GM19372 (cell line): ENCODE results near the gene LRRC71.

Experiments used
- ATAC-seq: cut with Tn5 transposase; IDR thresholded peaks from one replicate; pipeline ENCODE4 v1.9.1; 2021; ENCODE audit warnings: mild to moderate bottlenecking, low read depth, moderate library complexity; ENCODE audit not compliant: unreplicated experiment

LRRC71 gene

DNA sequence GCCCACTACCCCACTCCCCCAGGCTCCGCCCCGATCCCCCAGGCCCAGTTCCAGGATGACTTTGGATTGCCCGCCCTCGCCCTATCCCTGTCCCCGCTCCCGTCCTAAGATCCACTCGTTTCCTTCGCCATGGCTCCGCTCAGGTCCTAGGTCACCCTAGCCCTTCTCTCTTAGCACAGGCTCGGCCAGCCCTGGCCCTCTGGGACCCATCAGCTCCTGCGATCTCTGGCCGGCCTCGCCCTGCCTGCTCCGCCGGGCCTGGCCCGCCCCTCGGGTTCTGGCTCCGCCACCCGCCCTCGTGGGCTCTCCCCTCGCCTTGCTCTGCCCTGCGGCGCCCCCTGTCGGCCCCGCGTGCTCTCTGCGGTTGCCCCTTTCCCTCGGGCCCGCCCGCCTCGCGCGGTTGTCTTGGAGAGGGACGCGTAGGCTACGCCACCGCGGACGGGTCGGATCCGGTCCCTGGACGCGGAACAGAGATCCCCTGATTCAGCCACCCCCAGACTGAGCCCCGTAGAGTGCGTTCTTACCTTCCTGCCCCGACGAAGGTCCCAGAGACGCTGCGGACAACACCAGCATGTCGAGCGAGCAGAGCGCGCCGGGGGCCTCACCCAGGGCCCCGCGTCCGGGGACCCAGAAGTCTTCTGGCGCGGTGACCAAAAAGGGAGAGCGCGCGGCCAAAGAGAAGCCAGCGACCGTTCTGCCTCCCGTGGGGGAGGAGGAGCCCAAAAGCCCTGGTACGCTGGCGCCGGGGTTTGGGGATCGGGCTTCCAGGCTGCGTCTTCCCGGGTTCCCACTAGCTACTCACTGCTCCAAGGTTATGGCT lies at the start of gene LRRC71:
TSS of gene LRRC71 (plus strand) at position 400 of the 820 bp plus-strand sequence. CDS start at position 572, 172 bp downstream.
- ATAC-seq, result no peak

DNA sequence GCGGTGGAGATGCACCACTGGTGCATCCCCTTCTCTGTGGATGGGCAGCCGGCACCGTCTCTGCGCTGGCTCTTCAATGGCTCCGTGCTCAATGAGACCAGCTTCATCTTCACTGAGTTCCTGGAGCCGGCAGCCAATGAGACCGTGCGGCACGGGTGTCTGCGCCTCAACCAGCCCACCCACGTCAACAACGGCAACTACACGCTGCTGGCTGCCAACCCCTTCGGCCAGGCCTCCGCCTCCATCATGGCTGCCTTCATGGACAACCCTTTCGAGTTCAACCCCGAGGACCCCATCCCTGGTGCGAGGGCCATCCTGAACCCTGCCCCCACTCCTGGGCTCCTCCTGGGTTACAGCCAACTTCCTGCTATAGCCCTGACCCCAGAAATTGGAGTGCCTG lies 46.8 kb upstream of the LRRC71 start:
- no peak for ATAC-seq

DNA sequence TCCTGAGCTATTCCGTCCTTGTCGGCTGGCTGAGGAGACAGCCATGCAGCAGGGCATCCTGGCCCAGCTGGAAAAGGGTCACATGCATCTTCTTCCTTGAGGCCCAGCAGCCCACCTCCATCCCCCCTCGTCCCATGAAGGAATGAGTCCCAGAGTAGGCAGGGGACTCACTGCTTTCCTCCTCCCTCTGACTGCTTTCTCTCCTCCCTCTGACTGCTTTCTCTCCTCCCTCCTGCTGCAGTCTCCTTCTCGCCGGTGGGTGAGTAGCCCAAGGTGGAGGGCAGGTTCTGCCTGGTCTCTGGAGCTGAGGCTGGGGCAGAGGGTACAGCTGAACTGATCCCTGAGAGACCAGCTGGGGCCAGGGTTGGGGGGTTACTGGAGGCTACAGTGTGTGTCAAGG lies 46.3 kb upstream of the LRRC71 start:
- ATAC-seq, result no peak

DNA sequence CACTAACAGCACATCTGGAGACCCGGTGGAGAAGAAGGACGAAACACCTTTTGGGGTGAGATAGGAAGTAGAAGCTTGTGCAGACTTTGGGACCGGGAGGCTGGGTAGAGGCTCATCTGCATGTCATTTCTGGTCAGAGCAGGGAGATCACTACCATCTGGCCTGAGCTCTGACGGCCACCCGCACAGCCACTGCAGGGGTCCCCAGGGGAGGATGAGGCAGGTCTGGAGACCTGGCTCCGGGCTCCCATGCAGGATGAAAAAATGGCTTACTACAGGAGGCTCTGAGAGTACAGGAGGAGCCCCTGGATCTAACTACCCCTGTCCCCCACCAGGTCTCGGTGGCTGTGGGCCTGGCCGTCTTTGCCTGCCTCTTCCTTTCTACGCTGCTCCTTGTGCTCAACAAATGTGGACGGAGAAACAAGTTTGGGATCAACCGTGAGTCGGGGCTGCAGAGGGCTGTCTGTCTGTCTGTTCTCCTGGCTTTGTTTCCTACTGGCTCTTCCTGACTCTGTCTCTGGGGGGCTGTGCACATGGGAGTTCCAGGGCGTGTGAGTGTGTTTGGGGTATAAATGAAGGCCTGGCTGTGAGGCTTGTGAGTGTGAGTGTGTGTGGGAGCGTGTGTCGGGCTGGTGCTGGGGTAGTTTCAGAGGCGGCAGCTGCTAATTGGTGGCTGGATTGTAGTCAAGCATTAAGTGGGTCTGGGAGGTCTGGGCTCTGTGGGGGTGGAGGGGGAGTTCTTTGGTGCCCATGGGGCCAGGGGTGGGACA lies 45.7 kb upstream of the LRRC71 start:
- ATAC-seq, result no peak

DNA sequence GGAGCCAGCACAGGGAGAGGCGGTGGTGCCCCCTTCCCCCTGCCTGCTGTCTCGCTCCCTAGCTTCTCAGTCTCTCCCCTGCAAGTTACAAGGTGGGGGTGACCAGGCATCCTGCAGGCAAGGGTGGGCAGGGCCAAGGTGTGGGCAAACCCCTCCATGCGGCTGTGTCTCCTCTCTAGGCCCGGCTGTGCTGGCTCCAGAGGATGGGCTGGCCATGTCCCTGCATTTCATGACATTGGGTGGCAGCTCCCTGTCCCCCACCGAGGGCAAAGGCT lies 45.2 kb upstream of the LRRC71 start:
- ATAC-seq, result no peak

DNA sequence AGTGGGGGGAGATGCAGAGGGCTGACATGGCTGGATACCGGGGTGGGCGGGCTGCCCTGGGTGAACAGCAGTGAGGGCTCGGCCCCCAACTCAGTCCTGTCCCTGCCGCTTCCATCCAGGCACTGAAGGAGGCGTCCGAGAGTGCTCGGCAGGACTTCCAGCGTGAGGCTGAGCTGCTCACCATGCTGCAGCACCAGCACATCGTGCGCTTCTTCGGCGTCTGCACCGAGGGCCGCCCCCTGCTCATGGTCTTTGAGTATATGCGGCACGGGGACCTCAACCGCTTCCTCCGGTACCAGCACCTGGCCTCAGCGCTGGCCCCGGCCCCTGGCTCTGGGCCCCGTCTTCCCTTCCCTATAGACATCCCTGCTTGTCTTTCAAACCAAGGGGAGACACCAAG lies 44.2 kb upstream of the LRRC71 start:
- ATAC-seq, result no peak

DNA sequence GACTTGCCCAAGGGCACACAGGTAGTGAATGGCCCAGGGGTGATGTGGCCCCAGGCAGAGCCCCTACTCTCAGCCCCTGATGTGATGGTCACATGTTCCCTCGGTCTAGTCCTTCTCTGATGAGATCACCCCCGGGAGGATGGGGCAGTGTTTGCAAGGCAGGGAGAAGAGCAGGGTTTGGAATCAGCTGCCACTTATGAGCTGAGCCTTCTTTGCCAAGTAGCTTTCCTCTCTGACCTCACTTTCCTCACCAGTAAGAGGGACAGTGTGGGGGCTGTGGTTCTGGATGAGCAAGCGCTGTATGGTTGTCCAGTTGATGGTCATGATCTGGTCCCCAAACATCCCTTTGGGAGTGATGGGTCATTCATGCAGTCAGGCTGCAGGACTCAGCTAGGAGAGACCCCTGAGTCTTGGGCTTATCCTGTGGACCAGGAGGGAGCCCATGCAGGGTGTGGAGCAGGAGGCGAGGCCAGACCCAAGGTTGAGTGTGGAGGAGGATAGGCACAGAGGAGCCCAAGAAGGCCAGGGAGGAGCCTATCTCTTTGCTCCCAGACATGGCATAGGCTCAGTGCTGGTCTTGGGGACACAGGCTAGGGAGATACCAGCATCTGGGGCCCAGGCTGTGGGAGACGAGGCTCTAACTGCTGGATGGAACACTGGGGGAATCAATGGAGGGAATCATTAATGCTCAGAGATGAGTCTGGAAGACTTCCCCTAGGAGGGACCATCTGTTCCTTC lies 42.8 kb upstream of the LRRC71 start:
- no peak for ATAC-seq

DNA sequence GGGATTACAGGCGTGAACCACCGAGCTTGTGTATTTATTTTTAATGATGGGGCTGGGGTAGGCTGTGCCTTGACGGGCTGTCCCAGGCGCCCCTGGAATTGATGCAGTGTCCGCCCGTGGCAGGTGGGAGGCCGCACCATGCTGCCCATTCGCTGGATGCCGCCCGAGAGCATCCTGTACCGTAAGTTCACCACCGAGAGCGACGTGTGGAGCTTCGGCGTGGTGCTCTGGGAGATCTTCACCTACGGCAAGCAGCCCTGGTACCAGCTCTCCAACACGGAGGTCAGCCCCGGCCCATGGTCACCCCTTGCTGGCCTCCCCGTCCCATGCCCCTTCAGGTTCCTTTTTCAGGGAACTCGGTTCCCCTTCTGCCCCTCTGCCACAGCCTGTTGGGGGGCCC lies 40.6 kb upstream of the LRRC71 start:
- ATAC-seq, result no peak

DNA sequence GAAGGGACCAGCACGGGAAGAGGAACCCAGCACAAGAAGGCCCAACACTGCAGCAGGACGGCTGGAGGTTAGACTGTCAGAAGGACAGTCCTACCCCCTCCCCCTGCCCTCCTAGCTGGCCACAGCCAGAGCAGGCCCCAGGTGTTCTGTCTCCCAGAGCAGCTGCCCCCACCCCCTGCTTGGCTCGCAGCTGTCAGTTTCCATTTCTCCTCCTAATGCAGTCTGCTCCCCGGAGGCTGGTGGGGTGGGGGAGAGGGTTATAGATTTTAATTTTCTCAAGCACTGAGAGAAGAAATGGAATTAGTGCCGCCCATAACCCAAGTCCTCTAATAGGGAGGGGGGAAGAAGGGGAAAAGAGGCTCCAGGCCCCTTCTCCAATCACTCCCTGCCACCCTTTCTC lies 40.0 kb upstream of the LRRC71 start:
- ATAC-seq, result no peak

DNA sequence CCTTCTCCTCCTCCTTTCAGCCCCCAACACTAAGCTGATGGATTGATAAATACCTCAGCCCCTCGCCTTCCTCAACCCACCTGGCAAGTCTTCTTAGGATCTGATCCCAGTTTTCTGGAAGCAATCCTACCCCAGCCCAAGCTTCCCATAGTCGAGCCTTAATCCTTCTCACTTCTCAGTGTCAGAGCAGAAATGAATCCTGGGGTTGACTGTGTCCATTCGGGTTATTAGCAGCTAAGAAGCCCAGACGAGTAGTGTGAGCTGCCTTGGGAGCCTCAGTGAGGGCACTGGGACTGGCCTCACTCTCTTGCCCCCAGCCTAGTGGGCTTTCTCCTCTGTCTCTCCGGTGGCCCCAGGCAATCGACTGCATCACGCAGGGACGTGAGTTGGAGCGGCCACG lies 39.3 kb upstream of the LRRC71 start:
- no peak for ATAC-seq

DNA sequence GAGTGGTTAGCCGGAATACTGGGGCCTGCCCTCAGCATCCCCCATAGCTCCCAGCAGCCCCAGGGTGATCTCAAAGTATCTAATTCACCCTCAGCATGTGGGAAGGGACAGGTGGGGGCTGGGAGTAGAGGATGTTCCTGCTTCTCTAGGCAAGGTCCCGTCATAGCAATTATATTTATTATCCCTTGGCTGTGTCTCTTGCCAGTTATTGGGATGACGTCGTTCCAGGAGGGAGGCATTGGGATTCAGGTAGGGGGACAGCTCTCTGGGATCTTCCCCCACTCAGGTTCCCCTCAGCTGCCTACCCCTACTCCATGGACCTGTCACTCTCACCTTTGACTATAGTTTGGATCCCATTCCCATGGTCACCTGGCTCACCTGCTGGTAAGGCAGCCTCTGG lies 38.8 kb upstream of the LRRC71 start:
- no peak for ATAC-seq

DNA sequence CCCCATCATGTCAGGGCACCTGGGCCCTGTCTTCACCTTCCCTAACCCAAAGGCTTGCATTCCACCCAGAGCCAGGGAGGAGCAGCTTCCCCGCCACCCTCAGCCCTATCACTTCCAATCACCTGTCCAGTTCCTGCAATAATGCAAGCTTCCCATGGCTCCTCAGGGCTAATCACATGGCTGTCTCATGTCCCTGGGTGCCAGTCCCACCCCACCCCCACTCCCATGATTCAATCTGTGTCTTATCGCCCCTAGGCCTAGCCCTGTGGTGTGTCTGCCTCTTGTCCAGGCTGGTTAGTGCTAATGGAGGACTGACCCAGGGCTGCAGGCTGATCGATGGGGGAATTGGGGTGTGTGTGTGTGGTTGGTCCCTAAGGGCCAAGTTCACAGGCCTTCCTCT lies 37.9 kb upstream of the LRRC71 start:
- ATAC-seq, result no peak

DNA sequence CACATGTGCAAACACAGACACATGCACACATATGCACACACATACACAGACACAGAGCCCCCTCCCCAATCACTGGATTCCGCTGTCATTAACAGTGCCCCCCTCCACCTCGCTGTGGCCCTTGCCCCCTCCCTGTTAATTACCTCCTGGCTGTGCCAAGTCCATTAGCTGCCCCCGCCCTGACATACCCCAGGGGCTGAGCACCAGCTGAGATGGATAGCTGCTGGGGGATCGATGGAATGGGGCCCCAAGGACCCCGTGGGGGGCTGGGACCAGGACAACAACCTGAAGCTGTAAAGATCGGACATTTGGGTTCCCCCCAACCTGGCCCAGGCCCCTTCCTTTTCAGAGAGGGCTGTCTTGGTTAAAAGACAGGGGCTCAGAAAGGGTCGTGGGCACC lies 36.5 kb upstream of the LRRC71 start:
- ATAC-seq, result no peak

DNA sequence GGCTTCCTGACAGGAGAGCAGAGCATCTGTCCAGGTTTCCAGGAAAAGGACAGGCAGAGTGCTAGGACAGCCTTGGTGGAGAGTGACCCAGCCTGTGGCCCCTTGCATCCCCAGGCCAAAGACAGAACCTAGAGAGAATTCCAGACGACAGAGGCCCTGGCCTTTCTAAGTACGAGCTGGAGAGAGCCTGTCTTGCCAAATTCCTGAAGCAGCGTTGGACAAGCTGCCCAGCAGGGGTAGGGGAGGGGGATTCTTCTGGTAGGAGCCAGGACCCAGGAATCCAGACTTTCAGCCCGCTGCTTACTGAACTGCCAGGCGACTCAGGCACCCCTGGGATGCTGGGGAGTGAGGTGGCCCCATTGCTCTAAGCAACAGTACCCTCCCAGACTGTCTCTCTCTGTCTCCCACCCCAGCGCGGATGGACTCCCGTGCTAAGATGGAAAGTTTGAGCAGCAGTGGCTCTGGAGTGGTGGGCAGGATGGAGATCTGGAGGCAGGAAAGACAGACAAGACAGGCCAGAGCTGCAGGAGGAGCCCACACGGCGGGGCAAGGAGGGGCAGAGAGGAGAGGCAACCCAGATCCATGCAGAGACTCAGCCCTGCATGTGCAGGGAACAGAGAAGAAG lies 35.8 kb upstream of the LRRC71 start:
- no peak for ATAC-seq

DNA sequence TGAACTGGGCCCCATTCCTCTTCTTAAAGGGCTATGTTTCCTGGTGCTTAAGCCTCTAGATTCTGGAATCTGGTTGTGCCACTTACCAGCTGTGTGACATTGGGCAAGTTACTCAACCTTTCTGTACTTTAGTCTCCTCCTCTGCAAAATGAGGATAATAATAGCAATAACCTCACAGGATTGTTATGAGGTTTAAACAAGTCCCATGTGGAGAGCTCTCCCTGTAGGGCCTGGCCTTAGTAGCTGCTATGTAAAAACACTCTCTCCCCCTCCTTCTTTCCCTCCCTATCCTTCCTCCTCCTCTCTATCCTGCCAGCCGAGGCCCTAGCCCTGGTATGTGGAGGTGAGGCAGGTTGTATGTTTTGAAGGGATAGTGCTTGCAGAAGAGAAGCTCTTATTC lies 35.1 kb upstream of the LRRC71 start:
- ATAC-seq, result no peak

DNA sequence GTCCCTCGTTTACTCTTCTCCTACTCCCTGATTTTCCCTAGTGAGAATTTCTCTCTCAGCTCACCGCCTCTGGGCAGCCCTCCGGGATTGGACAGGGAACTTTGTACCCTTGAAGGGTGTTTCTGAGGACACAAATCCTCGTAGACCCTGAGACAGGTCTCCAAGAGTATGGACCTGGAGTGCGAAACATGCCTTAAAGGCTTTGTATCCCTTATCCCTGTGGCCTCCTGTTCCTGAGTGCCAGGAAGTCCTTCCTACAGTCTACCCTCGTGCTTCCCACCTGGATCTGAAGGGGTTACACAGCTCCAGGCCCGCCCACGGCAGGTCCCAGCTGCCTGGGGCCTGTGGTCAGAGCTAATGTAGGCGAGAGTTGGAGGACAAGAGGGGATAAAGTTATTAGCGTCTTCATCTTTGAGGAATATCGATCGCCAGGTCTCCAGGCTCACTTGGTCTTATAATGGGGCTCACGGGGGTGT lies 34.5 kb upstream of the LRRC71 start:
- no peak for ATAC-seq

DNA sequence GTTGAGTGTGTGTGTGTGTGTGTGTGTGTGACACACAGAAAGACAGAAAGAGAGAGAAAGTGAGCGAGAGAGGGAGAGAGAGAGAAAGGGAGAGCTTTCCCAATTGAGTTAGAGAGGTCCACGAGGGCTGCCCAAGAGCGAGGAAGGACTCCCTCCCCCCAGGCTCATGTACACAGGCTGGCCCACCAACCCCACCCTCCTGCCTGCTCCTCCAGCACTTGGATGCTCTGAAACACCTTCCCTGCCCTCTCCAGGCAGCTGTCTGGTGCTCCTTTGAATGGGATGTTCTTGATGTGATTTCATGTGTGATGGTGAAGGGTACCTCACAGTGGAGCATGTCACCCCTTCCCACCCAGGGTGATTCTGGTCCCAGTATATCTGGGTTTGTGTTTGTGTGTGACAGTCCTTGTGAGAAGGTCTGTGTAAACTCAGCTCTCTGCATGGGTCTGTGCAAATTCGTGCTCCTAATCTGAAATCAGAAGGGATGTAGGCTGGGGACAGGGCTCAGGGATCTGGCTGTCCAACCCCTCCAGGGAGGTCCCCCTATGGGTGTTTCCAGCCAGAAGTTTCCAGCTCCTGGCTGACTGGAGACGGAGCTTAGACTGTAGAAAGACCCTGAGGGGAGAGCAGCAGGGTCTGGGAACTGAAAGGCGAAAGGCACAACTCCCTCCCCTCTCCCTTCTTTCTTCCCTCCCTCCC lies 33.7 kb upstream of the LRRC71 start:
- ATAC-seq, result no peak

DNA sequence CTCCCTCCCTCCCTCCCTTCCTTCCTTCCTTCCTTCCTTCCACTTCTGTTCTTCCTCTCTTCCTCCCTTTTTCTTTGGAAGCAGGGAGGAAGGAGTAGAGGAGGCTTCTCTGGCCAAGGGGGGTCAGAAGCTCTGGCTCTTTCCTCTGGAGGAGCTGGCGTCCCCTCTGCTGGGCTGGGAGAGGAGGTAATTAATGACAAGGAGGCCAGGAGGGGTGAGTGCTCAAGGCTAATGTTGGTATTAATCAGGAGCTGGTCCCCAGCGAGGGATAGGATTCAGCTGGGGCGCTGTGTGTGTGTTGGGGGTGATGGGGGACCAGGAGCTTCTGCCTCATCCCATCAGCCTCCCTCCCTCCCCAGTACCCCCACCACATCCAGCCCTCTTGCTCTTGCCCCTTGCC lies 33.1 kb upstream of the LRRC71 start:
- no peak for ATAC-seq

DNA sequence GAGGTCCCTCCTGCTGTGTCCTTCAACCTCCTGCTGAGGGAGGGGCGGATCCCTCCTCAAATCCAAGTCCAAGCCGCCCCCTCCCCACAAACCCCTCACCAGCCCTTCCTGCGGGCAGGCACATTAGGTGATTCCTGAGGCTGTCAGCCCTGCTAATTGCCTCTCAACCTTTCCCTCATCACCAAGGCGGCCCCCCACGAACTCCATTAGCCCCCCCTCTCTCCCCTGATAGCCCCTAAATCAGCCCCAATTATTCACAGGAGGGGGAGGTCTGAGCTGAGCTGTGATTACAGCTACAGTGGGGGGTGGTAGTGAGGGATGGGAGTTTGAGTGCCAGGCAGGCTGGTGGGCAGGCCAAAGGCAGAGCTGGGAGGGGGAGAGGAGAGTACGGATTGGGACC lies 32.7 kb upstream of the LRRC71 start:
- no peak for ATAC-seq

DNA sequence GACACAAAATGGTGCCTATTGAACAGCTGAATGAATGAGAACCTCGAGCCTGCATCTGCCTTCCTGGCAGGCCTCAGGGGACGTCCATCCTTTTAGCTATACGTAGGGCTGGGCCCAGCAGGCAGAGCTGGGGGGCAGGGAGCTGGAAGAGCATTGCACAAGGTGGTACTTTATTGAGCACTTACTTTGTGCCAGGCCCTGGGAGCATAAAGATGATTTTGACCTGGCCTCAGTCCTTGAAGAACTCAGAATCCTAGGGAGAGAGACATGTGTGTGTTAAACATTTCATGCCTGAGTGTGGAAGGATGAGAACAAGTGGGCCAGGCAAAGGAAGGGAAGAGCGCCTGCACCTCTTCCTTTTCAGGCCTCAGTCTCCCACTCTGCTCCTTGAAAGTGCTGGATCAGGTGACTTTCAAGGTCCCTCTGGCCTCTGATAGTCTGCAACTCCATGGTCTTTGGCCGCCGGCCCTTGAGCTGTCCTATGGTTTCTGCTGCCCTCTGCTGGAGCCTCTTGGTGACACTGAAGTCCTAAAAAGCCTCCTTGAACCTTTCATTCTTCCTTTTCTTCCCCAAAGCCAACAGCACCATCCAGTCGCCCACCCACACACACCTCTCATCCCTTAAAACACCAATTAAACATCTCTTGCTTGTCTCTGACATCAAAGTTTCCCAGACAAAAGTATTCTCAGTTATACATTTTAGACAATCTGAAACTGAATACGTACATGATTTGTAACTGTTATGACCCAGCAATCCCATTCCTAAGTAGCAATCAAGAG lies 30.4 kb upstream of the LRRC71 start:
- ATAC-seq, result no peak
